Stimulated activated CD8-positive, alpha-beta memory T cell treated with anti-CD3 and anti-CD28 coated beads, Interleukin-4, amount 100 ng/mL, for 4 hours (primary cell): ENCODE data around the gene HSF2BP.
"Not testable (repeated sequence)": the region's sequence is repeated elsewhere in the genome, so short reads cannot be mapped to it uniquely, and the experiment has no call there.

ENCODE experiments used
- DNase-seq, 2 donors: peaks; one replicate each; pipeline ENCODE4 v3.0.0-alpha.2; 2020; ENCODE audit warnings: low read depth in 2 of 2, low spot score in 1 of 2

The HSF2BP gene

GRCh38 chr21:43687566-43688399 is 28.5 kb upstream of the HSF2BP start:
- DNase-seq, result no peak

GRCh38 chr21:43686811-43687565 is 27.7 kb upstream of the HSF2BP start:
- no peak for DNase-seq

- DNase-seq, result no peak
These were observed 25.1 kb upstream of the HSF2BP start for GRCh38 chr21:43684424-43684823.

GRCh38 chr21:43681650-43682049 is 22.4 kb upstream of the HSF2BP start:
- no peak for DNase-seq

GRCh38 chr21:43680421-43680820 is 21.1 kb upstream of the HSF2BP start:
- not testable (repeated sequence) for DNase-seq

GRCh38 chr21:43679951-43680350 is 20.7 kb upstream of the HSF2BP start:
- DNase-seq, result no peak

GRCh38 chr21:43676391-43676790 is 17.1 kb upstream of the HSF2BP start:
- no peak for DNase-seq

GRCh38 chr21:43675871-43676270 is 16.6 kb upstream of the HSF2BP start:
- DNase-seq, result no peak

- no peak for DNase-seq
These were observed 10.7 kb upstream of the HSF2BP start for GRCh38 chr21:43669828-43670605.

GRCh38 chr21:43667191-43667904 is 8.1 kb upstream of the HSF2BP start:
- DNase-seq, result no peak

GRCh38 chr21:43665879-43666278 is 6.6 kb upstream of the HSF2BP start:
- no peak for DNase-seq

GRCh38 chr21:43664358-43664757 is 5.1 kb upstream of the HSF2BP start:
- DNase-seq, result no peak

- no peak for DNase-seq
These were observed 3.7 kb upstream of the HSF2BP start for GRCh38 chr21:43663033-43663432.

GRCh38 chr21:43662286-43662685 is 3.0 kb upstream of the HSF2BP start:
- DNase-seq, result no peak

- no peak for DNase-seq
These were observed 536 bp downstream of the HSF2BP start for GRCh38 chr21:43658769-43659135.

- no peak for DNase-seq
These were observed 1.1 kb downstream of the HSF2BP start for GRCh38 chr21:43658088-43658741.

- DNase-seq, result no peak
These were observed 1.8 kb downstream of the HSF2BP start for GRCh38 chr21:43657355-43658087.

GRCh38 chr21:43654806-43655489 is 4.3 kb downstream of the HSF2BP start:
- DNase-seq, result no peak

- DNase-seq, result no peak
These were observed 5.7 kb downstream of the HSF2BP start for GRCh38 chr21:43653626-43654025.
